Chondrocyte (in vitro differentiated cells): ENCODE measurements around the gene EXD3. TPM values are rescaled to one million over a fixed set of nuclear protein-coding genes. Genes with fewer than 3 reads are reported as not detected.
A peak's percentile ranks its signal among the peaks of the same experiment; 100 is the strongest.

Source experiments
- DNase-seq: peaks from one replicate; pipeline ENCODE4 v3.0.0; 2021; ENCODE audit warnings: mixed read lengths, low spot score
- H3K27ac Mint-ChIP-seq: one replicate; pipeline ENCODE4 v1.8.0; 2021; ENCODE audit warnings: mild to moderate bottlenecking, moderate library complexity, mixed read lengths; ENCODE audit not compliant: unreplicated experiment
- H3K27me3 Mint-ChIP-seq: 2 replicates; pipeline ENCODE4 v1.8.0; 2021; ENCODE audit warnings: low read depth, mixed read lengths
- H3K36me3 Mint-ChIP-seq: 2 replicates; pipeline ENCODE4 v1.8.0; 2021; ENCODE audit warnings: low read depth, mixed read lengths
- H3K4me1 Mint-ChIP-seq: 2 replicates; pipeline ENCODE4 v1.8.0; 2021; ENCODE audit warnings: low read depth, mild to moderate bottlenecking, mixed read lengths
- H3K4me3 Mint-ChIP-seq: one replicate; pipeline ENCODE4 v1.8.0; 2021; ENCODE audit warnings: mild to moderate bottlenecking, moderate library complexity, mixed read lengths; ENCODE audit not compliant: unreplicated experiment
- H3K9me3 Mint-ChIP-seq: 2 replicates; pipeline ENCODE4 v1.8.0; 2021; ENCODE audit warnings: low read depth, mixed read lengths
- CTCF ChIP-seq: fragments of 200-600 bp; sonication (generic); IDR thresholded peaks from 2 replicates; pipeline ENCODE4 v1.5.0; 2021; ENCODE audit warnings: antibody characterized with exemption, mild to moderate bottlenecking, moderate library complexity
- total RNA-seq: library from RNA; stranded (reverse); gene quantifications from 3 replicates; pipeline ENCODE4 v1.2.1, GENCODE V29; 2021

EXD3 gene
- total RNA-seq, 1 donor from 2014 or later = 11.6 TPM

DNA sequence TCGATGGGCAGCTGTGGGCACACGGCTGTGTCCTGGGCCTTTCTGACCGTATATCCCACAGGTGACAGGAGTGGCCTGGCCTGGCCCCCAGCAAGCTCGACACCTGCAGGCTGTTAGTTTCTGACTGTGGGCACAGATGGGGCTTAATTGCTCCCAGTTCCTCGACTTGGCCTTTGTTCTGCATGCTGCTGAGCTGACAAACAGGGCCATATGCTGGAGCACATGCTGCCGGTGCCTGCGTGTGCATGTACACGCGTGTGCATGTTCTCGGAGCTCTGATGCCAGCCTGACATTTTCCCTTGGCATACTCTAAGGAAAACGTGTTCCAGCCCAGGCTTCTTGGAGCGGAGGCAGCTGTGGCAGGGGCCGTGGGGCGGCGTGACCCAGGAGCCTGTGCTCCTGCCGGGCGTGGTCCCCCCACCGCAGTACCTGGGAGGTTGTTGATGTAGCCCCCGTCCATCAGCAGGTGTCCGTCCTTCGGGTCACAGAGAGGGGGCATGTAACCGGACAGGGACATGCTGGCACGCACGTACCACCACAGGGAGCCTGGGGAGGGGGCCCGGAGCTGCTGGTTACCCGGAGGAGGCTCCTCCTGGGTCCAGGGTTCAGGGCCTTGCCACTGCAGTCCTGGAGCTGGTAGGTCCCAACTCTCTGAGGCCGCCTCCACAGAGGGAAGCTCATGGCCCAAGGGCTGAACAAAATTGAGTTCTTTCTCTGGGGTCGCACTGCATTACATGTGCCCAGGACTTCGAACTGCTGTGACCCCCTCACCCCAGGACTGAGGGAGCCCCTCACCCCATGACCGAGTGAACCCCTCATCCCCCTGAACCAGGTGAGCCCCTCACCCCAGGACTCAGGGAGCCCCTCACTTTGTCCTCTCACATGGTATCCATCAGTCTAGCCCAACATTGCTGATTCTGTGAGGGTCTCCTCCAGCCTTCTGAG lies 40.3 kb upstream of the EXD3 start:
- no peaks in the 10 kb centered on the region for H3K9me3 Mint-ChIP-seq
- H3K27ac Mint-ChIP-seq = no peak overlapping the region
- no peak overlapping the region for H3K4me3 Mint-ChIP-seq
- no peak for DNase-seq
- H3K4me1 Mint-ChIP-seq = no peaks in the 10 kb centered on the region
- H3K36me3 Mint-ChIP-seq = no peaks in the 10 kb centered on the region
- no peak for TF ChIP-seq CTCF
- no peaks in the 10 kb centered on the region for H3K27me3 Mint-ChIP-seq

DNA sequence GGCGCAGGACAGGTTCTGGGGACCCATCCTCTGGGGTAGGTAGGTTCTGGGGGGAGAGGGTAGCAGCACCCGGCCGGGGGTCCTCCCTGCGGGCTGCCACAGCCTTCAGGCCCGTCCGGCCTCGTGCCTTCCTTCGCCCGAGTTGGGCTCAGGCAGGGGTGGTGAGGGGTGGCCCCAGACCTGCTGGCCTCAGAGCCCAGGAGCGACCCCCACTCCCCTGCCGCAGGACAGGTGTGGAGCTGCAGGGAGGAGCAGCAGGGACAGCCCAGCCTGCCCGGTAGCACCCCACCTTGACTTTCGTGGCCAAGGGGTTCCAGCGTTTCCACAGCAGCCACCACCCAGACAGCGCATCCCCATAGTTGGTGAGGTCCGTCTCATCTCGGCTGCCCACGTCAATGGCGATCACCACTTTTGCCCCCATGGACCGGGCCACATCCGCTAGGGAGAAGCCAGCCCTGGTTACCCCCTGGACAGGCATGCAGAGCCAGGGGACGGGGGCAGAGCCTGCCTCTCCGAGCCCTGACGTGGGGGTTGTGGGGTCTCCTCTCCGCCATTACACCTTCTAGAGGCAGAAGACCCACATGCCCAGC lies 39.5 kb upstream of the EXD3 start:
- Mint-ChIP-seq H3K27me3 (no peaks in the 10 kb centered on the region), H3K4me3 (no peak overlapping the region), H3K36me3 (no peaks in the 10 kb centered on the region), H3K9me3 (no peaks in the 10 kb centered on the region), H3K27ac (no peak overlapping the region), H3K4me1 (peaks cover 5% of the 10 kb centered on the region)
- TF ChIP-seq CTCF = no peak
- DNase-seq = no peak

DNA sequence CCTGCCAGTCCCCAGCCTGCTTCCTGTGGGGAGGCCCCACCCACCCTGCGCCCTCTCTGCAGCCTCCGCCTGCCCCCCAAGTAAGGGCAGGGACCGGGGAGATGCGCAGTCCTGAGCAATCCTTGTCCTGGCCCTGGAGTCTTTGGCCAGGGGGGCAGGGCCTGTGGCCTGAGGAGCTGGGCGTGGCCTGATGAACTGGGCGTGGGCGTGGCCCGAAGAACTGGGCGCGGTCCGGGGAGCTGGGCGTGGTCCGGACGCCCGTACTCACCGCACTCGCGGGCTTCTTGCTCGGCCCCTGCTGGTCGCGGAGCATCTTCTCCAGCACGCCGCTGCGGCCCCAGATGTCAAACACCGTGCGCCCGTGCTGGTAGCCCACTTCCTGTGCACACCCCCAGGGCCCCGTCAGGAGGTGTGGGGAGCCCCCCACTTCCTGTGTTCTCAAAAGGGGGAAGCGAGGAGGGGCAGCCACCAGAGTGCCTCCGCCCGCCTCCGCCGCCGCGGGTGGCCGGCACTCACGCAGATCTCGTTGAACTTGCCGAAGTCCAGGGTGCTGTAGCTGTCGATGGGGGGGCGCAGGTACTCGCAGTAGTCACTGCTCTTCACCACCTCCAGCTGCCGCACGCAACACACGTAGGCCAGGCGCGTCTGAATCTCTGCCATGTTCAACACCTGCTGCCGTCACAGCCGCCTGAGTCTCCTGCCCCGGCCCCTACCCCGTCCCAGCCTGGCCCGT lies 38.9 kb upstream of the EXD3 start:
- H3K9me3 Mint-ChIP-seq = no peaks in the 10 kb centered on the region
- no peak overlapping the region for H3K27ac Mint-ChIP-seq
- H3K27me3 Mint-ChIP-seq = no peaks in the 10 kb centered on the region
- TF ChIP-seq CTCF = peak; percentile 32
- no peak overlapping the region for H3K4me3 Mint-ChIP-seq
- H3K4me1 Mint-ChIP-seq = peaks cover 11% of the 10 kb centered on the region
- DNase-seq = no peak
- H3K36me3 Mint-ChIP-seq = peaks cover under 1% of the 10 kb centered on the region

GRCh38 chr9:137461316-137461662 lies 38.3 kb upstream of the EXD3 start:
- no peak for DNase-seq
- Mint-ChIP-seq H3K4me1 (peaks cover 17% of the 10 kb centered on the region), H3K4me3 (no peak overlapping the region), H3K9me3 (no peaks in the 10 kb centered on the region), H3K27me3 (no peaks in the 10 kb centered on the region), H3K36me3 (peaks cover 1% of the 10 kb centered on the region), H3K27ac (no peak overlapping the region)
- no peak for TF ChIP-seq CTCF
